ENCODE results near the gene LMO4.

The LMO4 gene

DNA sequence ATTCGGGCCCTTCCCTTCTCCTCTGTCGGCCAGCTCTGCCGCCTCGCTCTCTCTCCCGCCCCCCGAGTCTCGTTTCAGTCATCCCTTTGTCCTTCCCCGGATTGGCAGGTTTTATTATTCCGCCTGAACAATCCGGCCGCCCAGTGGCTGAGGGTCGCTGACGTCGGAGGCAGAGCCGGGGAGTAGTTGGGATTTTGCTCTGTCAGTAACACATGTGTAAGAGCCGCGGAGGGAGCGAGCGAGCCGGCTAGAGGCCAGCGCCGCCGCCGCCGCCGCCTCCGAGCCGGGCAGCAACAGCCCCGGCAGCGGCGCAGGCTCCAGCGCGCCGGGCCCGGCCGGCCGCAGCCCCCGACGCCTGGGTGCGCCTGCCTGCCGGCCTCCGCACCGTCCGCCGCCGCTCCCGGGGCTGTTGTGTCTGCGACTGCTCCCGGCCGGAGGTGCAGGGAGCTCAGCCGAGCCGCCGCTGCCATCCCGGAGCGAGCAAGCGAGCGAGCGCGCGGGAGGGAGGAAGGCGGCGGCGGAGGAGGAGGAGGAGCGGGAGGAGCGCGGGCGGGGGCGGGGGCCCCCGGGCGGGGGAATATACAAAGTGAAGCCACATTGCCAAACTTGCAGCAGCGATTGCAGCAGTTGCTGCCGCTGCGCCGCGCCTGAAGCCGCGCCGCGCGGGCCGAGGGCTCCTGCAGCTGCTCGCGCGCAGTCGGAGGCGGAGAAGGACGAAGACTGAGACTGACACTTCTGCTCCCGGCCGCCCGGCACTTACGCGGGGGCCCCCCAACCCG, at the start of gene LMO4:
Gene LMO4, plus strand, starts transcription at position 609 of the 779 bp plus-strand sequence. CDS start 3,136 bp downstream, outside the sequence.
- Histone ChIP-seq H3K36me3 (ENCODE audit: control insufficient read depth in 5 of 5, insufficient read depth in 5 of 5, low read length in 5 of 5) (no peaks in the 10 kb centered on the region), H3K27me3 (ENCODE audit: control insufficient read depth in 5 of 5, insufficient read depth in 4 of 5, low read length in 5 of 5) (no peaks in the 10 kb centered on the region), H3K4me3 (ENCODE audit: low read depth in 1 of 5, low read length in 5 of 5) (peak within 1 kb of the TSS; percentile 76 to 93 (median 88)), H3K27ac (ENCODE audit: low read depth, low read length) (peak within 1 kb of the TSS; percentile 91), H3K9ac (ENCODE audit: low read length in 5 of 5) (peak within 1 kb of the TSS; percentile 69 to 97 (median 93)), H3K9me3 (ENCODE audit: control insufficient read depth in 5 of 5, low read length in 5 of 5) (no peaks in the 10 kb centered on the region), H3K4me1 (ENCODE audit: control insufficient read depth in 5 of 5, insufficient read depth in 5 of 5, low read length in 5 of 5) (peaks cover 4 to 43% (median 39%) of the 10 kb centered on the region in 5 donors)

GRCh38 chr1:87279536-87279875, 49.2 kb upstream of the LMO4 start:
- Histone ChIP-seq H3K27ac (ENCODE audit: low read depth, low read length) (peak overlapping the region; percentile 96), H3K9me3 (ENCODE audit: control insufficient read depth in 5 of 5, low read length in 5 of 5) (no peaks in the 10 kb centered on the region), H3K4me3 (ENCODE audit: low read depth in 1 of 5, low read length in 5 of 5) (peak overlapping the region in 3 of 5 donors; percentile 17 to 51 (median 19)), H3K4me1 (ENCODE audit: control insufficient read depth in 5 of 5, insufficient read depth in 5 of 5, low read length in 5 of 5) (peaks cover 14 to 41% (median 29%) of the 10 kb centered on the region in 5 donors), H3K36me3 (ENCODE audit: control insufficient read depth in 5 of 5, insufficient read depth in 5 of 5, low read length in 5 of 5) (no peaks in the 10 kb centered on the region), H3K27me3 (ENCODE audit: control insufficient read depth in 5 of 5, insufficient read depth in 4 of 5, low read length in 5 of 5) (no peaks in the 10 kb centered on the region), H3K9ac (ENCODE audit: low read length in 5 of 5) (peak overlapping the region in 4 of 5 donors; percentile 52 to 63 (median 54))

- H3K27ac ChIP-seq (ENCODE audit: low read depth, low read length): peak overlapping the region; percentile 96
- no peak overlapping the region for H3K4me3 ChIP-seq (ENCODE audit: low read depth in 1 of 5, low read length in 5 of 5)
- no peaks in the 10 kb centered on the region for H3K27me3 ChIP-seq (ENCODE audit: control insufficient read depth in 5 of 5, insufficient read depth in 4 of 5, low read length in 5 of 5)
Observed at GRCh38 chr1:87279966-87280535, 48.6 kb upstream of the LMO4 start.

DNA sequence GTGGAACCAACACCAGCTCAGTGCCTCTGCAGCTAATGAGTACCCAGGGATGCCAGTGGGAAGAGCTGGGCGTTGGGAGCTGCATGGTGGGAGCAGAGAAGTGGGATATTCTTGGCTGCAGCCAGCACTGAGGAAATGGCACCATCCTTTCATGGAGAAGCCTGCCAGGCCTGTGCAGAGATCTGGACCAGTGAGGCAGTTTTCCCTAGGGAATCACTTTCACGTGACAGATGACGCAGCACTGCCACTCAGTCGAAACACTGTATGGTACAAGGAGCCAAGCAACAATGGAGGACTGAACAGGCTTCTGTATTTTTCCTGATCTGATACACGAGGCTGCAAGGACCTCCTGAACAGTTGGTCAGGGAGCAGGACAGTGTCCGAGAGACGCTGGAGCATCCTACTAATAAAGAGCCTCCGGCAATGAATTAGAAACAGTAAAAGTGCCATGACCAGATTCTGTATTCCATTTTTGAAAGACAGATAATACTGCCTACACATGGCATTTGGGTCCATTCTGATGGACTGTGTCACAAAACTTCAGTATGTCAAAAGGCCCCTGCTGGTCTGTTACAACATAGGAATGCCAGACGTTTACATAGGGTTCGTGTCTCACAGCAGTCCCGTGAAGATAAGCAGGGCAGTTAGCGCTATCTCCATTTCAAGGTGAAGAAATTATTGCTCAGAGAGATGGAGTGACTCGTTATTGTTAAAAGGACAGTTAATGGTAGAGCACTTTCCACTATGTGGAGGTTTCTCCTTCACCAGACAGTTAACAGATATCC, 44.0 kb upstream of the LMO4 start:
- H3K27ac ChIP-seq (ENCODE audit: low read depth, low read length): no peak overlapping the region
- no peaks in the 10 kb centered on the region for H3K36me3 ChIP-seq (ENCODE audit: control insufficient read depth in 5 of 5, insufficient read depth in 5 of 5, low read length in 5 of 5)
- H3K27me3 ChIP-seq (ENCODE audit: control insufficient read depth in 5 of 5, insufficient read depth in 4 of 5, low read length in 5 of 5): no peaks in the 10 kb centered on the region
- H3K4me1 ChIP-seq (ENCODE audit: control insufficient read depth in 5 of 5, insufficient read depth in 5 of 5, low read length in 5 of 5): peaks cover 6 to 26% (median 18%) of the 10 kb centered on the region in 5 donors
- no peaks in the 10 kb centered on the region for H3K9me3 ChIP-seq (ENCODE audit: control insufficient read depth in 5 of 5, low read length in 5 of 5)
- no peak overlapping the region for H3K4me3 ChIP-seq (ENCODE audit: low read depth in 1 of 5, low read length in 5 of 5)
- H3K9ac ChIP-seq (ENCODE audit: low read length in 5 of 5): no peak overlapping the region

More at GRCh38 chr1:87279966-87280535, 48.6 kb upstream of the LMO4 start:
- H3K9ac ChIP-seq (ENCODE audit: low read length in 5 of 5): peak overlapping the region in 3 of 5 donors; percentile 52 to 63 (median 52)
- H3K4me1 ChIP-seq (ENCODE audit: control insufficient read depth in 5 of 5, insufficient read depth in 5 of 5, low read length in 5 of 5): peaks cover 14 to 39% (median 34%) of the 10 kb centered on the region in 5 donors
- no peaks in the 10 kb centered on the region for H3K36me3 ChIP-seq (ENCODE audit: control insufficient read depth in 5 of 5, insufficient read depth in 5 of 5, low read length in 5 of 5)
- H3K9me3 ChIP-seq (ENCODE audit: control insufficient read depth in 5 of 5, low read length in 5 of 5): no peaks in the 10 kb centered on the region

DNA sequence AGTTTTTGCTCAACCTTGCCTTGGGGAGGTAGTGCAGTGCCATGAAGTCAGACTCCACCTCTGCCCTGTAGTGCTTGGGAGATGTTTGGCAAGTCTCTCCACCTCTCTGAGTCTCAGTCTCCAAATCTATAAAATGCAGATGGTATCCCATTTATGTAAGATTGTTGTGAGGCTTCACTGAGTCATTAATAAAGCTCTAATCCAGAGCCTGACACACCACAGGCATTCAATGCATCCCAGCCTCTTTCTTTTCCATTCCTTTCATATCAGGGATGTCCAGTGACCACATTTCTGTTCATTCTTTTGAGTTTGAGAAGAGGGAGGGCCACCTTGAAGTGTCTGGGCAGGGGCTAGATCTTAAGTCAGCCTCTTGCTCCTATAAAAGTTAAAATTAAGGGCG, 37.6 kb upstream of the LMO4 start:
- no peak overlapping the region for H3K27ac ChIP-seq (ENCODE audit: low read depth, low read length)
- no peaks in the 10 kb centered on the region for H3K36me3 ChIP-seq (ENCODE audit: control insufficient read depth in 5 of 5, insufficient read depth in 5 of 5, low read length in 5 of 5)
- no peaks in the 10 kb centered on the region for H3K27me3 ChIP-seq (ENCODE audit: control insufficient read depth in 5 of 5, insufficient read depth in 4 of 5, low read length in 5 of 5)
- H3K9ac ChIP-seq (ENCODE audit: low read length in 5 of 5): no peak overlapping the region
- H3K4me1 ChIP-seq (ENCODE audit: control insufficient read depth in 5 of 5, insufficient read depth in 5 of 5, low read length in 5 of 5): peaks cover 0 to 9% (median 0%) of the 10 kb centered on the region in 5 donors
- no peaks in the 10 kb centered on the region for H3K9me3 ChIP-seq (ENCODE audit: control insufficient read depth in 5 of 5, low read length in 5 of 5)
- no peak overlapping the region for H3K4me3 ChIP-seq (ENCODE audit: low read depth in 1 of 5, low read length in 5 of 5)

GRCh38 chr1:87292684-87293493, 35.8 kb upstream of the LMO4 start:
- Histone ChIP-seq H3K9me3 (ENCODE audit: control insufficient read depth in 5 of 5, low read length in 5 of 5) (no peaks in the 10 kb centered on the region), H3K4me1 (ENCODE audit: control insufficient read depth in 5 of 5, insufficient read depth in 5 of 5, low read length in 5 of 5) (peaks cover 0 to 11% (median 0%) of the 10 kb centered on the region in 5 donors), H3K36me3 (ENCODE audit: control insufficient read depth in 5 of 5, insufficient read depth in 5 of 5, low read length in 5 of 5) (no peaks in the 10 kb centered on the region), H3K4me3 (ENCODE audit: low read depth in 1 of 5, low read length in 5 of 5) (no peak overlapping the region), H3K9ac (ENCODE audit: low read length in 5 of 5) (no peak overlapping the region), H3K27me3 (ENCODE audit: control insufficient read depth in 5 of 5, insufficient read depth in 4 of 5, low read length in 5 of 5) (no peaks in the 10 kb centered on the region), H3K27ac (ENCODE audit: low read depth, low read length) (no peak overlapping the region)

DNA sequence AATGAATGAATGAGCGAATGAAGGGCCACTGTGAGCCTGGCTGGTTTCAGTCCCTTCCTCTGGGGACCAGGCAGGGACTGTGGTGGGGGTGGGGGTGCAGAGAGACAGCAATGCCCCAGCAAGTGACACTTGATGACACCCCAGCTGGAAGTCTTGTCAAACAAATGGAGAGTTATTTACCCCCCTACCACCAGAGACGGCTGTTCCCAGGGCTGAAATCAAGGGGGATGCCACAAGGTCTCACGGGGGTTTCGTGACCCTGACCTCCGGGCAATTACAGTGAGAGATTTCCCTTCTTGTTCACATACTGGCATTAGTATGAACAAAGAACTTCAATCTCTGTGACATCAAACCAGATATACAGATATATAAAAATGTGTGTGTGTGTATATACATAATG, 34.0 kb upstream of the LMO4 start:
- Histone ChIP-seq H3K27ac (ENCODE audit: low read depth, low read length) (no peak overlapping the region), H3K9ac (ENCODE audit: low read length in 5 of 5) (no peak overlapping the region), H3K4me1 (ENCODE audit: control insufficient read depth in 5 of 5, insufficient read depth in 5 of 5, low read length in 5 of 5) (peaks cover 0 to 11% (median 0%) of the 10 kb centered on the region in 5 donors), H3K36me3 (ENCODE audit: control insufficient read depth in 5 of 5, insufficient read depth in 5 of 5, low read length in 5 of 5) (no peaks in the 10 kb centered on the region), H3K4me3 (ENCODE audit: low read depth in 1 of 5, low read length in 5 of 5) (no peak overlapping the region), H3K27me3 (ENCODE audit: control insufficient read depth in 5 of 5, insufficient read depth in 4 of 5, low read length in 5 of 5) (no peaks in the 10 kb centered on the region), H3K9me3 (ENCODE audit: control insufficient read depth in 5 of 5, low read length in 5 of 5) (no peaks in the 10 kb centered on the region)

DNA sequence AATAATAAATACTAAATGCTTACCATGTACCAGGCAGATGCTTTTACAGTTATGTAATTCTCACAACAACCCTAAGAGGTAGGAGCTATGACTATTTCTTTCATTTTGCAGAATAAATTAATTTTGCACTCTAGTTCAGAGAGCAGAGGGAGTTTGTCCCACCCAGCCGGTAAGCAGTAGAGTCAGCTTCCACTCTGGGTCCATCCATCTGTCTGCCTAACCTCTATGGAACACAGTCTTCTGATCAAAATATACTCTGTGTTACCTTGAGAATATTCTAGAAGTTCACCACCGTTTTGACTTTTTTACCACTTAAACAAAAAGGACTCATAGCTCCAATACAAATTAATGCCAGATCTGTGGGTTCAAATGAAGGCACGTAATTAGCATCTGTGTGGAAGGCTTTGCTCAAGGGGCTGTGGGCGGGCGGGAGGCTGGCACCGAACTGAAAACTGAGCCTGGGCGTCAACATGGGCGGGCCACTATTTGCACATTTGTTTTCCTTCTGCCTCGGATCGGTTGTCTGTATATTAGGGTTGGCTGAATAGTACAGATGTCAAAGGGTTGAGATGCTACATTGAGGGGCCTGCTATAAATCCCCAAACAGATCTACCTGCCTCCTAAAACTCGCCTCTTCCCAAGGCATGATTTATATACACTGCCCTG, 33.1 kb upstream of the LMO4 start:
- H3K9ac ChIP-seq (ENCODE audit: low read length in 5 of 5): peak overlapping the region in 1 of 5 donors; percentile 10
- H3K36me3 ChIP-seq (ENCODE audit: control insufficient read depth in 5 of 5, insufficient read depth in 5 of 5, low read length in 5 of 5): no peaks in the 10 kb centered on the region
- no peak overlapping the region for H3K27ac ChIP-seq (ENCODE audit: low read depth, low read length)
- H3K9me3 ChIP-seq (ENCODE audit: control insufficient read depth in 5 of 5, low read length in 5 of 5): no peaks in the 10 kb centered on the region
- peak overlapping the region in 1 of 5 donors; percentile 9 for H3K4me3 ChIP-seq (ENCODE audit: low read depth in 1 of 5, low read length in 5 of 5)
- H3K27me3 ChIP-seq (ENCODE audit: control insufficient read depth in 5 of 5, insufficient read depth in 4 of 5, low read length in 5 of 5): no peaks in the 10 kb centered on the region
- peaks cover 0 to 11% (median 0%) of the 10 kb centered on the region in 5 donors for H3K4me1 ChIP-seq (ENCODE audit: control insufficient read depth in 5 of 5, insufficient read depth in 5 of 5, low read length in 5 of 5)

GRCh38 chr1:87296206-87296605, 32.5 kb upstream of the LMO4 start:
- peak overlapping the region in 1 of 5 donors; percentile 9 for H3K4me3 ChIP-seq (ENCODE audit: low read depth in 1 of 5, low read length in 5 of 5)
- no peaks in the 10 kb centered on the region for H3K36me3 ChIP-seq (ENCODE audit: control insufficient read depth in 5 of 5, insufficient read depth in 5 of 5, low read length in 5 of 5)
- H3K27me3 ChIP-seq (ENCODE audit: control insufficient read depth in 5 of 5, insufficient read depth in 4 of 5, low read length in 5 of 5): no peaks in the 10 kb centered on the region
- H3K4me1 ChIP-seq (ENCODE audit: control insufficient read depth in 5 of 5, insufficient read depth in 5 of 5, low read length in 5 of 5): peaks cover 0 to 11% (median 0%) of the 10 kb centered on the region in 5 donors
- H3K27ac ChIP-seq (ENCODE audit: low read depth, low read length): no peak overlapping the region
- no peaks in the 10 kb centered on the region for H3K9me3 ChIP-seq (ENCODE audit: control insufficient read depth in 5 of 5, low read length in 5 of 5)
- peak overlapping the region in 1 of 5 donors; percentile 13 for H3K9ac ChIP-seq (ENCODE audit: low read length in 5 of 5)
